Lung (tissue), 12 donors: ENCODE results near the gene PRKCB. TPM values are rescaled to one million over a fixed set of nuclear protein-coding genes. Genes with fewer than 3 reads are reported as not detected.
A peak's percentile ranks its signal among the peaks of the same experiment; 100 is the strongest.

Experiments
- ATAC-seq: fragments of 200-7000 bp; cut with Tn5 transposase; one replicate; pipeline ENCODE4 v1.9.1; 2020; ENCODE audit warnings: moderate number of reproducible peaks; ENCODE audit not compliant: insufficient read depth, low FRiP score
- DNase-seq, 3 donors: peaks; one replicate each; pipeline ENCODE4 v3.0.0-alpha.2; 2013 to 2017
- H3K27ac ChIP-seq, 2 donors: one replicate each; pipeline ENCODE4 v1.5.1; 2013; ENCODE audit warnings: mild to moderate bottlenecking in 2 of 2, moderate library complexity in 2 of 2, control low read depth in 1 of 2, inconsistent platforms in 1 of 2, low read depth in 1 of 2, low read length in 1 of 2
- H3K27me3 ChIP-seq, 3 donors: one replicate each; pipeline ENCODE4 v1.5.1; 2013; ENCODE audit warnings: low read length in 2 of 3; ENCODE audit not compliant: control insufficient read depth in 3 of 3, insufficient read depth in 3 of 3
- H3K36me3 ChIP-seq, 4 donors: one replicate each; pipeline ENCODE4 v1.5.1; 2013; ENCODE audit warnings: low read length in 4 of 4, mild to moderate bottlenecking in 1 of 4, moderate library complexity in 1 of 4; ENCODE audit not compliant: control insufficient read depth in 4 of 4, insufficient read depth in 4 of 4
- H3K4me1 ChIP-seq, 5 donors: one replicate each; pipeline ENCODE4 v1.5.1; 2013; ENCODE audit warnings: low read length in 5 of 5, mild to moderate bottlenecking in 2 of 5, moderate library complexity in 1 of 5; ENCODE audit not compliant: control insufficient read depth in 5 of 5, insufficient read depth in 5 of 5
- H3K4me3 ChIP-seq: one replicate; pipeline ENCODE4 v1.5.1; 2013; ENCODE audit warnings: mild to moderate bottlenecking, control low read depth, moderate library complexity
- H3K9ac ChIP-seq, 2 donors: one replicate each; pipeline ENCODE4 v1.5.1; 2013; ENCODE audit warnings: low read length in 2 of 2, control low read depth in 1 of 2; ENCODE audit not compliant: insufficient read depth in 1 of 2
- H3K9me3 ChIP-seq, 4 donors: one replicate each; pipeline ENCODE4 v1.5.1; 2013; ENCODE audit warnings: low read length in 3 of 4, mild to moderate bottlenecking in 1 of 4, moderate library complexity in 1 of 4; ENCODE audit not compliant: control insufficient read depth in 4 of 4, insufficient read depth in 3 of 4
- CTCF ChIP-seq: IDR thresholded peaks from 2 replicates; pipeline ENCODE4 v1.5.1; 2012; ENCODE audit warnings: mild to moderate bottlenecking; ENCODE audit errors: control extremely low read depth, extremely low read depth
- WGBS, 2 donors: extraction: QIAGEN DNeasy Blood & Tissue Kit; methylation state at CpG; one replicate each; pipeline ENCODE4 v1.1.7; 2013; 5-methylcytosine and 5-hydroxymethylcytosine counted together
- polyA plus RNA-seq, 2 donors: library from polyadenylated mRNA; stranded (reverse); fragments of 200-250 nt; gene quantifications; one replicate each; pipeline ENCODE4 v1.2.1, GENCODE V29; 2013
- total RNA-seq, 2 donors: library from RNA; depleted of rRNA in 1 of 2; stranded (reverse); fragments of >200 nt in 1 of 2; gene quantifications; one replicate each; pipeline ENCODE4 v1.2.1, GENCODE V29; 2014 to 2021
- donor health status: control.
- donor health status: control.
- donor health status: Bipolar disorder and iron deficiency.
- donor health status: healthy.
- donor health status: DM: yes; HTN: yes; CAD: no.

Gene PRKCB
- total and polyA plus RNA-seq, 4 donors, result 2.5 to 46.4 (median 21.8) TPM

GRCh38 chr16:23960081-23960885 is 124.5 kb downstream of the PRKCB start:
- ATAC-seq, result no peak
- 40 to 60% methylated on average over 5 of the region's 5 CpGs for WGBS, 2 donors
- no peak for TF ChIP-seq CTCF
- Histone ChIP-seq H3K4me3 (no peak overlapping the region), H3K36me3 (peaks cover 0 to 10% (median under 1%) of the 10 kb centered on the region in 4 donors), H3K4me1 (peaks cover 0 to 9% (median 2%) of the 10 kb centered on the region in 5 donors), H3K27ac (no peak overlapping the region), H3K9me3 (no peaks in the 10 kb centered on the region), H3K27me3 (no peaks in the 10 kb centered on the region), H3K9ac (no peak overlapping the region)
- DNase-seq, result no peak

GRCh38 chr16:23962001-23962400 is 126.2 kb downstream of the PRKCB start:
- no peak overlapping the region for H3K27ac ChIP-seq
- 90 to 98% methylated on average over 5 of the region's 5 CpGs for WGBS, 2 donors
- H3K4me3 ChIP-seq, result no peak overlapping the region
- DNase-seq (no peak), ATAC-seq (no peak)
- peaks cover 0 to 17% (median 2%) of the 10 kb centered on the region in 5 donors for H3K4me1 ChIP-seq
- TF ChIP-seq CTCF, result no peak
- no peaks in the 10 kb centered on the region for H3K9me3 ChIP-seq
- no peaks in the 10 kb centered on the region for H3K27me3 ChIP-seq
- no peak overlapping the region for H3K9ac ChIP-seq
- peaks cover 0 to 12% (median under 1%) of the 10 kb centered on the region in 4 donors for H3K36me3 ChIP-seq

GRCh38 chr16:23964136-23964535 is 128.4 kb downstream of the PRKCB start:
- WGBS, 2 donors, result 81 to 89% methylated on average over 3 of the region's 3 CpGs
- Histone ChIP-seq H3K27me3 (no peaks in the 10 kb centered on the region), H3K4me1 (peaks cover 0 to 18% (median 2%) of the 10 kb centered on the region in 5 donors), H3K27ac (no peak overlapping the region), H3K9me3 (no peaks in the 10 kb centered on the region), H3K9ac (no peak overlapping the region), H3K36me3 (peaks cover 0 to 12% (median under 1%) of the 10 kb centered on the region in 4 donors), H3K4me3 (no peak overlapping the region)
- DNase-seq (peak; percentile 68 to 93 (median 89)), ATAC-seq (no peak)
- TF ChIP-seq CTCF, result no peak
